Measurements from ENCODE around the gene PHF21B. TPM values are rescaled to one million over a fixed set of nuclear protein-coding genes. Genes with fewer than 3 reads are reported as not detected.

Gene PHF21B
- total and polyA plus RNA-seq, 2 of the 8 experiments (the other 6 are each of a cell fraction or from before 2014, with no cell fraction given), result 19.3 to 68.1 TPM

GRCh38 chr22:44956840-44957767 is 52.7 kb downstream of the PHF21B start (continued):
- TF ChIP-seq CTCF (IDR thresholded peaks at IDR 0.05; ENCODE audit: control extremely low read depth in 1 of 3, insufficient read depth in 1 of 3, low read depth in 1 of 3, low read length in 3 of 3), result peak in 2 of 3 experiments; percentile 45 to 52; a peak in 3 of 4 replicates
- no peak for TF ChIP-seq EGR1 (IDR thresholded peaks at IDR 0.05; ENCODE audit: borderline replicate concordance, low read depth, low read length)

Measured in H1 (cell line).